Heart left ventricle (tissue), 16 donors: ENCODE results near the gene TRAFD1. TPM values are rescaled to one million over a fixed set of nuclear protein-coding genes. Genes with fewer than 3 reads are reported as not detected.
"Not testable (repeated sequence)": the region's sequence is repeated elsewhere in the genome, so short reads cannot be mapped to it uniquely, and the experiment has no call there.

Source experiments
- ATAC-seq, 4 donors: fragments of 200-7000 bp; cut with Tn5 transposase; one replicate each; pipeline ENCODE4 v1.9.1; 2020 to 2022; ENCODE audit warnings: moderate library complexity in 4 of 4, mild to moderate bottlenecking in 3 of 4, moderate number of reproducible peaks in 1 of 4
- DNase-seq, 5 donors: peaks; one replicate each; pipeline ENCODE4 v3.0.0-alpha.2; 2020
- H3K27ac ChIP-seq, 12 donors: fragments of 200-600 bp; sonication (generic) in 4 of 12; one replicate each; pipeline versions ENCODE4 v1.5.0 to v1.8.0; 2016 to 2022; ENCODE audit warnings: mild to moderate bottlenecking in 2 of 12
- H3K27me3 ChIP-seq, 9 donors: fragments of 200-600 bp; sonication (generic) in 2 of 9; one replicate each; pipeline versions ENCODE4 v1.5.1 to v1.8.0; 2016 to 2022; ENCODE audit warnings: mild to moderate bottlenecking in 3 of 9
- H3K36me3 ChIP-seq, 9 donors: fragments of 200-600 bp; sonication (generic) in 2 of 9; one replicate each; pipeline versions ENCODE4 v1.5.0 to v1.8.0; 2018 to 2022; ENCODE audit warnings: mild to moderate bottlenecking in 2 of 9
- H3K4me1 ChIP-seq, 12 donors: fragments of 200-600 bp; sonication (generic) in 4 of 12; one replicate each; pipeline versions ENCODE4 v1.5.0 to v1.8.0; 2016 to 2022; ENCODE audit warnings: mild to moderate bottlenecking in 3 of 12
- H3K4me3 ChIP-seq, 12 donors: fragments of 200-600 bp; sonication (generic) in 4 of 12; one replicate each; pipeline versions ENCODE4 v1.5.0 to v1.8.0; 2017 to 2022; ENCODE audit warnings: mild to moderate bottlenecking in 9 of 12, moderate library complexity in 4 of 12
- H3K9me3 ChIP-seq, 12 donors: fragments of 200-600 bp; sonication (generic) in 4 of 12; one replicate each; pipeline versions ENCODE4 v1.5.0 to v1.8.0; 2016 to 2022; ENCODE audit warnings: mild to moderate bottlenecking in 1 of 12
- CTCF ChIP-seq, 12 donors: fragments of 200-600 bp; sonication (generic) in 4 of 12; IDR thresholded peaks; one replicate each; pipeline versions ENCODE4 v1.5.0 to v1.8.0; 2018 to 2022; ENCODE audit warnings: antibody characterized with exemption in 12 of 12, mild to moderate bottlenecking in 5 of 12
- POLR2A ChIP-seq, 2 donors: fragments of 450-650 bp; IDR thresholded peaks; one replicate each; pipeline ENCODE4 v1.6.1; 2017; ENCODE audit warnings: antibody characterized with exemption in 2 of 2, mild to moderate bottlenecking in 2 of 2, moderate library complexity in 2 of 2
- WGBS, 4 donors: extraction: QIAGEN DNeasy Blood & Tissue Kit in 2 of 4; methylation state at CpG; one replicate each; pipeline versions ENCODE4 v1.1.5 to v1.1.7; 2013 to 2018; 5-methylcytosine and 5-hydroxymethylcytosine counted together
- intact Hi-C, 10 donors: fragments of 100-400 bp; cut with DNase I; formaldehyde crosslinking; loops; one replicate each; pipeline versions ENCODE4 v1.11.1 to v1.14.2; 2022
- polyA plus RNA-seq, 2 donors: library from polyadenylated mRNA; stranded (reverse); fragments of 200-250 nt; gene quantifications; one replicate each; pipeline ENCODE4 v1.2.3, GENCODE V29; 2013
- total RNA-seq, 9 donors: library from RNA; depleted of rRNA in 2 of 9; stranded (reverse); fragments of >200 nt in 2 of 9; fragmentation: NEBNext Ultra II Directional in 3 of 9; extraction: Animal tissue kit (Norgen Biotek cat#: 25700) in 3 of 9; gene quantifications; one replicate each; pipeline versions ENCODE4 v1.1.0 to v1.2.4, GENCODE V29; 2016 to 2023
- donor health status: ischemic (EF 13 %, LVEDD 7.1; RV severe dilation, severe dysfunction).
- donor health status: healthy with polysubstance abuse.
- donor health status: DM: no; HTN: yes; CAD: no.
- donor health status: DM: no; HTN: no; CAD: no.
- donor health status: ischemic (EF 25% LVEDD 6.9; RV normal size, moderate dysfunction).
- donor health status: ischemic (EF 25% LVEDD 5.7; RV mildly dilated, moderate dysfunction).
- donor health status: healthy.
- donor health status: DM: yes; HTN: yes; CAD: no.
- donor health status: ischemic (EF 35%, LVEDD 5.7; RV mildly dilated, moderate dysfunction).
- donor health status: nonischemic (EF 11% LVEDD 7.7; RV severe dilation, severe dysfunction).
- donor health status: DM: yes; HTN: yes; CAD: no.
- donor health status: PGD.
- donor health status: ischemic (EF 29% LVEDD 5.4; RV normal size, mild dysfunction).
- donor health status: nonischemic (EF 23%, LVEDD 6.1; RV moderate dilation, normal function).

Gene TRAFD1
- total and polyA plus RNA-seq, 11 donors = 6.7 to 84.7 (median 22.7) TPM

GRCh38 chr12:112107306-112108201 lies 17.8 kb upstream of the TRAFD1 start:
- ATAC-seq (peak in 3 of 4 donors; percentile 13 to 30 (median 19)), DNase-seq (peak in 3 of 5 donors; percentile 33 to 45 (median 42))
- no peak for TF ChIP-seq CTCF (IDR thresholded peaks at IDR 0.05)
- Histone ChIP-seq H3K27me3 (no peaks in the 10 kb centered on the region), H3K36me3 (peaks cover 0 to 6% (median 0%) of the 10 kb centered on the region in 9 donors), H3K4me1 (peaks cover 0 to 52% (median 31%) of the 10 kb centered on the region in 12 donors), H3K9me3 (no peaks in the 10 kb centered on the region), H3K4me3 (peak overlapping the region; percentile 48 to 91 (median 78)), H3K27ac (peak overlapping the region in 11 of 12 donors; percentile 85 to 99 (median 95))
- intact Hi-C loops = no loop called here
- WGBS, 4 donors = 15 to 21% (median 17%) methylated on average over 13 of the region's 13 CpGs

GRCh38 chr12:112108202-112109079 lies 16.9 kb upstream of the TRAFD1 start, which contains the start of gene NAA25:
NAA25 (minus strand) TSS chr12:112108783; CDS start chr12:112108773, 10 bp downstream.
- WGBS, 4 donors = 0 to 2% (median 1%) methylated on average over 10 to 74 of the region's 74 CpGs
- H3K27ac ChIP-seq = peak within 1 kb of the TSS; percentile 84 to 99 (median 94)
- DNase-seq (peak; percentile 90 to 96 (median 93)), ATAC-seq (peak; percentile 91 to 96 (median 93))
- H3K9me3 ChIP-seq = no peaks in the 10 kb centered on the region
- intact Hi-C loops = no loop called here
- peak within 1 kb of the TSS; percentile 48 to 91 (median 78) for H3K4me3 ChIP-seq
- H3K27me3 ChIP-seq = no peaks in the 10 kb centered on the region
- peaks cover 0 to 6% (median 0%) of the 10 kb centered on the region in 9 donors for H3K36me3 ChIP-seq
- no peak for TF ChIP-seq CTCF (IDR thresholded peaks at IDR 0.05)
- TF ChIP-seq POLR2A (IDR thresholded peaks at IDR 0.05) = peak in 1 of 2 donors; percentile 27
- H3K4me1 ChIP-seq = peaks cover 0 to 44% (median 27%) of the 10 kb centered on the region in 12 donors

GRCh38 chr12:112110787-112111662 lies 14.3 kb upstream of the TRAFD1 start:
- 90 to 93% (median 92%) methylated on average over 20 of the region's 20 CpGs for WGBS, 4 donors
- not testable (repeated sequence) for ATAC-seq

GRCh38 chr12:112111931-112112330 lies 13.4 kb upstream of the TRAFD1 start:
- no peaks in the 10 kb centered on the region for H3K36me3 ChIP-seq
- H3K4me1 ChIP-seq = peaks cover 0 to 28% (median 22%) of the 10 kb centered on the region in 12 donors
- TF ChIP-seq POLR2A (IDR thresholded peaks at IDR 0.05) (no peak), CTCF (IDR thresholded peaks at IDR 0.05) (peak in 4 of 12 donors; percentile 4 to 29 (median 18))
- no peak overlapping the region for H3K4me3 ChIP-seq
- DNase-seq (no peak), ATAC-seq (no peak)
- no peak overlapping the region for H3K27ac ChIP-seq
- 78 to 87% (median 84%) methylated on average over 5 of the region's 5 CpGs for WGBS, 4 donors
- H3K9me3 ChIP-seq = no peaks in the 10 kb centered on the region
- intact Hi-C loops = no loop called here
- no peaks in the 10 kb centered on the region for H3K27me3 ChIP-seq

More at GRCh38 chr12:112110787-112111662, 14.3 kb upstream of the TRAFD1 start:
- H3K27me3 ChIP-seq, H3K9me3 ChIP-seq, intact Hi-C loops, H3K36me3 ChIP-seq, H3K4me3 ChIP-seq, H3K27ac ChIP-seq, DNase-seq: not testable (repeated sequence)
- peaks cover 0 to 28% (median 21%) of the 10 kb centered on the region in 12 donors for H3K4me1 ChIP-seq
